ENCODE measurements around the gene PGP.

Gene PGP

GRCh38 chr16:2237102-2237482 is 22.5 kb upstream of the PGP start:
- DNase-seq: no peak

GRCh38 chr16:2236337-2237101 is 21.9 kb upstream of the PGP start, which contains the start of gene DNASE1L2:
Gene DNASE1L2, plus strand, starts transcription at chr16:2236444. Its CDS starts 373 bp downstream, at chr16:2236817.
- no peak for DNase-seq

GRCh38 chr16:2235695-2236336 is 21.2 kb upstream of the PGP start:
- DNase-seq: no peak

GRCh38 chr16:2235234-2235651 is 20.6 kb upstream of the PGP start:
- DNase-seq: no peak

DNA sequence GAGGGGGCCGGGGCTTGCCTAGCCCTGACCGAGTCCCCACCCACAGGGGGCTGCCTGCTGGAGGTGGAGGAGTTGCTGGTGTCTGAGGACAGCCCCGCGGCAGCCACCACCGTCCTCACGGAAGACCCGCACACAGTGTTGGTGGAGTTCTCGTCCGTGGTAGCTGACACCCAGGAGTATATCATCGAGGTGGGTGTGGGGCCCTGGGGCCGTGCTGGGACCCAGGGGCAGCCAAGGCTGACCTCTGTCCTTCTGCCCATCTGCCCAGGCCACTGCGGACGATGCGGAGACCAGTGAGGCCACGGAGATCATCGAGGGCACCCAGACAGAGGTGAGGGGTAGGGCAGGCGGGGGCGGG is 20.2 kb upstream of the PGP start:
- DNase-seq: no peak

GRCh38 chr16:2233872-2234812 is 19.5 kb upstream of the PGP start:
- DNase-seq: no peak

DNA sequence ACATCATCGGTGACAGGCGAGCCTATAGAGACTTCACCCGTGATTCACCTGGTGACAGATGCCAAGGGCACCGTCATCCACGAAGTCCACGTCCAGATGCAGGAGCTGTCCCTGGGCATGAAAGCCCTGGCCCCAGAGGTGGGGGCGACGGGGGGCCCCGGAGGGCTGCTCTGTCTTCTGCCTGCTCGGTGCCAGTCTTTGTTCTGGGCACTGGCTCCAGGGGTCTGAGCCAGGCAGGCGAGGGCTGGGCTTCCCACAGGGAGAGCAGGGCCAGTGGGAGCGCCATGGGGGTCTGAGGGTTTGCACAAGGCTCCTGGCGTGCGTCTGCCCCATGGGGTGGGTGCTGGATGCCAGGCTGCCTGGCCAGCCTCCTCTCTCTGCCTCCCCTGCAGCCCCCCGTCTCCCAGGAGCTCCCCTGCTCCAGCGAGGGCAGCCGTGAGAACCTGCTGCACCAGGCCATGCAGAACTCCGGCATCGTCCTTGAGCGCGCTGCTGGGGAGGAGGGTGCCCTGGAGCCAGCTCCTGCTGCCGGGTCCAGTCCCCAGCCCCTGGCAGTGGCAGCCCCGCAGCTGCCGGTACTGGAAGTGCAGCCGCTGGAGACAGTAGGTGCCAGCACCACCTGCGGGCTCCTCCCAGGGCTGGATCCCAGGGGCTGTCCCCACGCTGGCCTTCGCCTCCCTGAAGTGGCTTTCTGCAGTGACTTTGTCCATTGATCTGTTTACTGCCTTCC is 18.6 kb upstream of the PGP start:
- DNase-seq: no peak

DNA sequence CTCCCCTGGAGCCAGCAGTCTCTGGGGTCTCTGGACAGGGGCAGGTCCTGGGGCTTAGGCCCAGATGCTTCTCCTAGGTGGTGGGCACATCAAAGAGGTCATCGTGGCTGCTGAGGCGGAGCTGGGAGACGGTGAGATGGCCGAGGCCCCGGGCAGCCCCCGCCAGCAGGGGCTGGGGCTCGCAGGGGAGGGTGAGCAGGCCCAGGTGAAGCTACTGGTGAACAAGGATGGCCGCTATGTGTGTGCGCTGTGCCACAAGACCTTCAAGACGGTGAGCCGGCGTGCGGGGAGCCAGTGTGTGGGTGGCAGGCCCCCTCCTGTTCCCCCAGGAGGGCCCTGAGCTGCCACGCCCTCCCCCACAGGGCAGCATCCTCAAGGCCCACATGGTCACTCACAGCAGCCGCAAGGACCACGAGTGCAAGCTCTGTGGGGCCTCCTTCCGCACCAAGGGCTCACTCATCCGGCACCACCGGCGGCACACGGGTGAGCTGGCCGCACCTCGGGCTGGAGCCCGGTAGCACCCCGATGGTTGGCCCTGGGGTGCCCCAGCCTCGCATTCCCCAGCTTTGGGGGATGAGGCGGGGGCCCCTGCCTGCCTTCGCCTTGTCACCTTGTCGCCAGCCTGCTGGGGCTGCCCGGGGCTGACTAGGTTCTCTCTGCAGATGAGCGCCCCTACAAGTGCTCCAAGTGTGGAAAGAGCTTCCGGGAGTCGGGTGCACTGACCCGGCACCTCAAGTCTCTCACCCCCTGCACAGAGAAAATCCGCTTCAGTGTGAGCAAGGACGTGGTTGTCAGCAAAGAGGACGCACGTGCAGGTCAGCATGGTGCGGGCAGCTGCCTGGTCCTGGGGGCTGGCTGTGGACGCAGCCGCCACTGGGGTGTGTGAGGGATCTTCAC is 17.7 kb upstream of the PGP start:
- DNase-seq: no peak

- no peak for DNase-seq
These were observed 16.6 kb upstream of the PGP start for GRCh38 chr16:2231016-2231931.

DNA sequence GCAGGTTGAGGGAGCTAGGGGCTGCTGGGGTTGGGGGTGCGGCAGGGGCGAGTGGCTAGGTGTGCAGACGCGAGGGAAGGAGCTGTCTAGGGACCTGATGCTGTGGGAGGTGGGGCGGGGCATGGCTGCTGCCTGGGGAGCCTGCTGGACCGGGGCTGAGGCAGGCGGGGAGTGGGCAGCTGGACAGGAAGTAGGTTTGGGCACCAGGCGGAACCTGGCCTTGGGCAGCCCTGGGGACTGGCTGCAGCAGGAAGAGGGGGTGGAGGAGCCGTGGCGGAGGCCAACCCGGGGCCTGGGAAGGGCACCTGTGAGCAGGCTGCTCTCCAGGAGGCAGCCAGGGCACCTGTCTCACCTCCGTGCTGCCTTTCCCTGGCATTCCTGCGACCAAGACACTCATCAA is 15.7 kb upstream of the PGP start:
- no peak for DNase-seq

GRCh38 chr16:2229632-2230250 is 15.1 kb upstream of the PGP start:
- DNase-seq: no peak

DNA sequence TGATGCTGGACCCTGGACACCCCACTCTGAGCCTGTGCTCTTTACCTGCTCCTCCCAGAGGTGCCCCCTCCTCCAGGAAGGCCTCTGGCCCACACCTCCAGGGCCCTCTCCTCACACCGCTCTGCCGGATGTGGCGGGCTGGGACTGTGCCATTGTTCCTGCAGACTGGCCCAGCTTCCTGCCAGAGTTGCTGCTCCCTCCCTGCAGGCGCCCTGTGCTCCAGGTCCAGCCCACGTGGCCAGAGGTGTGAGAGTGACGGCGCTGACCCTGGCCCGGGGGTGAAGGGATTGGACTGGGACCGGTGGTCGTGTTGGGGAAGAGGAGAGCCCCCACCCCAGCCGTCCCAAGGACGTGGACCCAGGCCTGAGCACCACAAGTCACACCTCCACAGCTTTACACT is 14.5 kb upstream of the PGP start:
- DNase-seq: no peak

GRCh38 chr16:2228161-2228824 is 13.7 kb upstream of the PGP start:
- DNase-seq: no peak

DNA sequence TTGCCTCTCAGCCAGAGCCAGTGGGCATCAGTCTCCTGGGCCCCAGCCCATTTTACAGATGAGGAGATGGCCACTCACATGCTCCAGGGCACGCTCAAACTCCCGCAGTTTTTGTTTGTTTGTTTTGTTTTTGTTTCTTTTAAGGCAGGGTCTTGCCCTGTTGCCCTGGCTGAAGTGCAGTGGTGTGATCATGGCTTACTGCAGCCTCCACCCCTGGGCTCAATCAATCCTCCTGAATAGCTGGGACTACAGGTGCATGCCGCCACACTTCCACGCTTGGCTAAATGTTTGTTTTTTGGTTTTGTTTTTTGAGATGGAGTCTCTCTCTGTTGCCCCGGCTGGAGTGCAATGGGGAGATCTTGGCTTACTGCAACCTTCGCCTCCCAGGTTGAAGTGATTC is 12.3 kb upstream of the PGP start:
- DNase-seq: no peak

DNA sequence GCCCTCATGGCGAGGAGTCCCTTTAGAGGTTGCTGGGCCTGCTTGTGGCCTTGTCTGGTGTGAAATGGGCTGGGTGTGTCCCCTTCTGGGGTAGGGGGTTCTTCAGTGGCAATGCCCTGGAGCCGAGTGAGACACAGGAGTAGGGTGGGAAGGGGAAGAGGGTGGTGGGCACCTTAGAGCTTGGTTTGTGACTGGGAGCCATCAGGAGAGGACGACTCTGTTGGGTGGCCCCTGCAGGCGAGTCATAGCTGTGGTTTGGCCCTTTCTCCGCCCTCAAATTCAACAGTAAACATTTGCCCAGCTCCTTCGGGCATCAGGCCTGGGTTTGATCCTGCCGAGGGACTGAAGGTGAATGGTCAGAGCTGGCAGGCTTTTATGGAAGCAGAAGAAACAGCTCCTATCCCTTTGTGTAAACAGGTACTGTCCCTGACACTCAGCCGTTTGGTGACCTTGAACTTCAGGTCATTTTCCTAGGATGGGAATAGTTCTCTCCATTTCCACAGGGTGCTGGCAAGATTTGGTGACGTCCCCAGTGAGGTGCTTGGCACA is 11.7 kb upstream of the PGP start:
- no peak for DNase-seq

GRCh38 chr16:2223942-2224486 is 9.4 kb upstream of the PGP start:
- no peak for DNase-seq

- peak; percentile 100 for DNase-seq
These were observed 8.7 kb upstream of the PGP start, which contains the start of gene E4F1 for GRCh38 chr16:2223221-2223941. Gene E4F1, plus strand, starts transcription at chr16:2223591. Its CDS starts 23 bp downstream, at chr16:2223614.

GRCh38 chr16:2216330-2216729 is 1.7 kb upstream of the PGP start:
- DNase-seq: no peak
